ENCODE data around the gene P3H2.

Gene P3H2

DNA sequence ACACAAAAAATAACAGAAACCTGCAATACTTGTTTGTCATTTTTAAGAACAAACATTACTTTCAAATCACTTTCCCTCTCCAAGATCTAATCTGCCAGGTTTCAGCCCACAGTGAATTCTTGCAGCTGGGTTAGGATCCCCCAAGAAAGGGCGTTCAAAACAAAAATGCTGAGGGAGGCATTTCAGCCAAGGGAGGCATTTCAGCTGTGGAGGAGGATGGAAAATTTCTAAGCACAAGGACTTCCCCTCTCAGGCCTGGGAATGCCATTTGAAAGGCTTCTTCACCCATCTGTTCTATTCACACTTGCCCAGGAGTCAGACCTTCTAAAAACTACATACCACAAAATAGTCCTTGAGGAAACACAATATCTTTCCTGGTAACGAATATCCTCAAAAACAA, 69.1 kb downstream of the P3H2 start:
- no peak for DNase-seq

DNA sequence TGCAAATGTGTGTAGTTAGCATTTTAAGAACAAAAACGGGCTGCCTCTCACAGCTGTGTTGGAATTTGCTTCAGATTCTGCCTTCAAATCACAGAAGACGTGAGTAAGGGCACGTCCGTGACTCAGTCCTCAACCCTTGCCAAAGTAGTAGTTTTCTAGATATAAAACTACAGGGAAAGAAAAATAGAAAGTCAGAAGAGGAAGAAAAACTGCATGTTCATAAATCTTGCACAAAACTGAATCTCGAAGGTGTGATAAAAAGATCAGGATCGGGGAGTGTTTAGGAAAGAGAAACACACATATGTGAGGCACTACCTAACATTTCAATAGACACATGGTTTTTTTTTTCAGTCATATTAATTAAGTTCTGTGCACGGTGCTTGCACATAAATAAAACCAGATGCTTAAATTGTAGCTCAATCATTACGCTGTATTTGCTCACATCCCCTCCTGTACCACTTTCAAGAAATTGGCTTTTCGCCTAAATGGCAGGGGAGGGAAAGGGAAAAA, 71.7 kb downstream of the P3H2 start:
- no peak for DNase-seq

DNA sequence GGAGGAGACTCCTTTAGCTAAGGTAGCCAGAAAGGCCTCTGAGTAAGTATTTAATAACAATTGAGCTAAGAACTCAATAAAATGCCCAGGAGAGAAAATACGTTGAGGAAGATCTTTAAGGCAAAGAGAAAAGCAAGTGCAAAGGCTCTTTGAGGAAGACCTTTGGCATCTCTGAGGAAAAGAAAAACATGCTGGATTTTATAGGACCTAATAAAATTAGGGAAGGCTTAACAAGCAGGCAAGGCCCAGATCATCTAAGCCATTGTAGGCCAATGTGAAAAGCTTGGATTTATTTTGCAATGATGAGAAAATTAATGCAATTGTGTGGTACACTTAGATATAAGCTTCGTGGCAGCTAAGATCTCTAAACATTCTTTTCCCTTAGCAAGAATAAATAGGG, 75.7 kb downstream of the P3H2 start:
- no peak for DNase-seq

DNA sequence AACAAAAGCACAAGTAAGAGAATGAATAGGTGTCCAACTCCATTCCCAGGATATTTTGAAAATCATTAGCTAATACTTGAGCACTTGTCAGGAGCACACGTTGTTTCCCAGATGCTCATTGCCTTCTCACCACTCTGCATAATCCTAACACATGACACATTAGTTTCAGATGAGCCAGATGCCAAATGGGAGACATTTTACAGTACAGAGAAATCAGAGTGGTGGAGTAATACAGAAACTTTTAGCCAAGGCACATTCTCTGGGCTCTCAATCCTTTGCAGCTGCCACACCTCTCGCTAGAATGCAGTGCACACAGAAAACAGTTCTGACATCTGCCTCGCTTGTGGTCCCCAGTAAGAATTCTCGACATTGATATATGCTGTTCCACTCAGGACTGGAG, 76.6 kb downstream of the P3H2 start:
- no peak for DNase-seq

DNA sequence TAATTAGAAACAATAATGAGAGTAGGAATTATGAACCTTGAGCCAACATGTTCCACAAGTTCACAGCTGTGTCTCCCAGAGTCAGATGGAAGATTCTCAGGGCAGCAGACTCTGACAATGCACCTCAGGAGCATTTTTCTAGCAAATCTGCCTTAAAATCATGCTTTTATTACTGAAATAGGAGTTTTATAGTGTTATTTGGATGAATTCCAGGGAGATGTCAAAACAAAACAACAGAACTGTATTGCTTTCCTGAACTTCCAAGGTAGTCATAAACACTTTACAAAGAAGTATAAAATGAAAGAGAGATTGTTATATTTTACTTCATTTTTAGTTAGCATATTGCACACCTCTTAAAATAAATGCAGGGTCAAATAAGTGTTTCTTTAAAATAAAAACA, 77.0 kb downstream of the P3H2 start:
- no peak for DNase-seq

DNA sequence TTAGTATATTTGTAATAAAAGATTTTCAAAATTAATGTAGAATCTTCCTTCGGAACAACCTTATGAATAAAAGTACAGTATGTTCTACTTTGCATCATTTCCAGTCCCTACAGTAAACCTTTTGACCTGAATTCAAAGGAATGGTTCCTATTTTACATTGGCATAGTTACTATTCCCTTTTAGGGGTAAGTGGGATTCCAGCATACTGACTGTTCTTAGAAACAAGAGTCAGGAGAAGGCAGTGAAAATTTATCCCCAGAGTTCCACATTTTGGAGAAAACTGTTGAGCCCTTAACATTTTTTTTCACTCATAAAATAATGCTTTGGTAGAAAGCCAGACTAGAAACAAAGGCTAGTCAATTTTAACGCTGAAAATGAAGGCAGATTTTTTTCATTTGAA, 78.1 kb downstream of the P3H2 start:
- DNase-seq = no peak

DNA sequence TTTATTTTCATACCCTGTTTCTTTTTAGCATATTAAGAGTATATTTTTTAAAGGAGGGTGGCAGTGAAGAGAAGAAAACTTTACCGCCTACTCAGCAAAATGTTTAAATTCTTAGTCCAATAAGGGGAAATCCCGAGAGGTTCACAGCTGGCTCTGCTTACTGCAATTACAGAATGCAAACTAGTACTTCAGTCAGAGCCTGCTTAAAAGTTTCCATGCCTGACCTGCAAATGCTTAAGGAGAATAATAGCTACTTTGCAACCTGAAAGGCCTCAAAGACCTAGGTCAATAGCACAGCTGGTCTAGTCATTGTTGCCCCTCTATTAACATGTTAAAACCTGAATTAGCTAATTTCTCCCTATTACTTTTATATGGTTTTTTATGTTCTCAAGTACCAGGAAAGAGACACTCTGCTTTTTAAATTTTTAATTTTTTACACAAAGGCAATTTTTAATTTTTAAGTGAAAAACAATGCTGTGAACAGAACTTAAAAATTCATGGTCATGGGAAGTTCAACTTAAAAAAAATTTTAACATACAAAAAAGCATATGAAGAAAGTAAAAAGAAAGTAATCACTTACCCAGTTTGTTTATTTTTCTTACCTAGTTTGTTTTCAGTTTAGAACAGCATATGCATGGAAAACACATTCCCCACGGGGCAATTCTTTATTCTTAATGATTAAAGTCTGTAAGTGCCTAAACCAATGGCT, 79.2 kb downstream of the P3H2 start:
- DNase-seq = no peak

DNA sequence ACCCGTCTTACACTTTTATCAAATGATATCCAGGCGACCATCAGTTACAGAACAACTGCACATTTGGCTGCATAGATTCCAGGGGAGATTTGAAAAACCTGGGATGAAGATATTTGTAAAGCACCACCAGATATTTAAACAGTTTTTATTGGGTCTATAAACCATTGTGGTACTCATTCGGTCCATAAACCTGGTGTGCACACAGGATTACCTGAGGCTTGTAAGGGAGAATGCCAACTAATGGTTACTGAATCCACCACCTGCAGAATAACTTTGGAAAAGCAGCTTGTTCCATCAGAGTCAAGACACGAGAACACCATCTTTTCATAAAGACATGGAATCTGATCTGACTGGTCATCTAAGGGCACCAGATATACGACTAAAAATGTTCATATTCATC, 80.6 kb downstream of the P3H2 start:
- no peak for DNase-seq

DNA sequence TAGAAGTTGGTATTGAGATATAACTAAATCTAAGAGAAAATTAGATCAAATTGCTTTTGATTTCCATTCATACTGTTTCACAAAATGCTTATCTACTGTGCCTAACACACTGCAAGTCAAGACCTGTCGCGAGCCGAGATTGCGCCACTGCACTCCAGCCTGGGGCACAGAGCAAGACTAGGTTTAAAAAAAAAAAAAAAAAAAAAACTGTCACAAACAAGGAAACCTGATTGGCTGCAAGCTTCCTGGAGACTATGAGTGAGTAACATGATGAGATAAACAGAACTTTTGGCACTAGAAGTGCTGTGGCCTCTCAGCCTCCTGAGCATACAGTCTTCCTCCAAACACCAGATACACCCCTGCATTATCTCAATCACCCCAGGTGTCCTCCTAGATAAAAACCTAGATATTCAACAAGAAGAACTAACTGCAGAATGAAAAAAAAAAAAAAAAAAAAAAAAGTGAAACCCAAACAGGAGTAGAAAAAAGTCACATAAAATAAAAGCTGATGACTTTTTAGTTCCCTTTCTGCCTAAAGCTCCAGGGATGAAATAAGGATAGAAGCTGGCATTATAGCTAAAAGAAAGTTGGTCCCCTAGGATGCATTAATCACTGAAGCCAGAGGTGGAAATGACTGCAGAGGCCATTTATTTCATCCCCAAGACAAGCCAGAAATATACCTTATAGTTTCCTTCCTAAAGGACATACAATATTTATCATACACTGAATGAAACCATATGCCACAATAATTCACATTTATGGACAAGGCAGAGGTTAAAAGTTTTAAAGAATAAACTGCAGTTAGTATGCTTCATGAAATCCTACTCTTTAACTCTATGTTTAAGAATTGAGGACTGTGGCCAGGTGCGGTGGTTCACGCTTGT, 82.4 kb downstream of the P3H2 start:
- DNase-seq = no peak

DNA sequence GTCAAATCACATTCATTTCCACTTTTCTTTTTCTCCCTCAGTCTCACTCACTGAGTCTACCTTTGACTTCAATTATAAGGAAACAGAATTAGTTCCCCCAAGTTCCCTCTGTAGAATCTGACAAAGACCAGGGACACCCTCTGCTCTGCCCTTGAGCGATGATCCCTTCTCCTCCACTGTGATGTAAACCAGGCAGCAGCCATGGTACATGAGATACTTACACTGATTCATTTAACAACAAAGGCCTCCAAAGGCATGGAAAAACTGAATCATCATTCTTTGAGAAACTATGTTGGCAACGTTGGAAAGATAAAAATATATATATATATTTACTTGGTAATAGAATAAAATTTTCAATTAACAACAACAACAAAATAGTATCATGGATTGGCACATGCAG, 84.1 kb downstream of the P3H2 start:
- DNase-seq = no peak

DNA sequence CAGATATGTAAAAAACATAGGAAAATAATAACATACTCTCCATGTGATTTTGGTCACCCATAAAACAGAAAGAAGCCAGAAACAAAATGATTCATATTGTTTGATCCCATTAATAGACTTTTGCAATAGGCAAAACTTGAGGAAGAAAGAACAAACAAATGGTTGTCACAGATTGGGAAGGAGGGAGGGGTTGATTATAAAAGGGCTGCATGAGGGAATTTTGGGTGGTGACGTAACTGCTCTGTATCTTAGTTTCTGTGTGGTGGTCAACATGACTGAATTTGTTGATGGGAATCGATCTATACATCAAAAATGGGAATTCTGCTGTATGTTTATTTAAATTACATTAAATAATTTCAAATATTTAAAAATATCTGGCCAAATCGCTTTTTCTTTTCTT, 86.3 kb downstream of the P3H2 start:
- no peak for DNase-seq

DNA sequence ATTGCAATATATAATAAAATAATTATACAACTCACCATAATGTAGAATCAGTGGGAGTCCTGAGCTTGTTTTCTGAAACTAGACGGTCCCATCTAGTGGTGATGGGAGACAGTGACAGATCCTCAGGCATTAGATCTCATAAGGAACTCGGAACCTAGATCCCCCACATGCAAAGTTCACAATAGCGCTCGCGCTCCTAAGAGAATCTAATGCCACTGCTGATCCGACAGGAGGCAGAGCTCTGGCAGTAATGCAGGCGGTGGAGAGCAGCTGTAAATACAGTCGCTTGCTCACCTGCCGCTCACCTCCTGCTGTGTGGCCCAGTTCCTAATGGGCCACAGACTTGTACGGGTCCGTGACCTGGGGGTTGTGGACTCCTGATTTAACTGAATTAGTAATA, 87.8 kb downstream of the P3H2 start:
- no peak for DNase-seq

DNA sequence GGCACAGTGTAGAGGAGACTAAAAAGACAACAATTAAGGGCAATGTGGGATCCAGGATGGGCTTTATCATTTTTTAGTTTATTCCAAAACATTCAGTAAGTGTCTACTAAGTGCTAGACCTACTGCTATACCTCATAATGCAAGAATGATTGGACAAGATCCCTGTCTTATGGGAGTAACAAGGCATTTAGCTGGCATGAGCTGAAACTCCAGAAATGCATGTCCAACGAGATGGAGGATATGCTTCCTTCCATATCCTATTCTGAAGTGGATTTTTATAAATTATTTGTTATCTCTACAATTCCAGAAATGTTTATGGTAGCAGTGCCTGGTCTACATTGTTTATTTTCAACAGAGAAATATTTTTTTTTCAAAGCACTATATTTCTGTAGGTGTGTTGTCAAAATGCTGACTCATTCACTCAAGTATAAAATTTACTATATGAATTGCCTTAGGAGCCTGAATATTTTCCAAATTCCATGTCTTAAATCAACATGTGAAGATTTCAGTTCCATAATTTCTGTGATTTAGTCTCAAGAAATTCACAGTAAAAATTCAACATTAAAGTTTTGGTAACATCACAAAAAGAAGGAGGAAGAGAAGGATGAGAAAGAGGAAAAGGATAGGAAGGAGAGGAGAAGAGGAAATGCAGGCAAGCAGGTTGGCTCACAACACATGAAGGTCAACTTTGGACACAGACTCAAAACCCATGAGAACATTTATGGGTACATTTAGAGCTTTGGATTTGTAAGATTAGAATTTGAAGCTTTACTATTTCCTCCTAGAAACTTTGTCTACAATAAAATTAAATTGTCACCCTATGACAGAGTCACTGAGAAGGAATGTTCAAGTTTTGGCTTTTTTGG, 88.6 kb downstream of the P3H2 start:
- no peak for DNase-seq

DNA sequence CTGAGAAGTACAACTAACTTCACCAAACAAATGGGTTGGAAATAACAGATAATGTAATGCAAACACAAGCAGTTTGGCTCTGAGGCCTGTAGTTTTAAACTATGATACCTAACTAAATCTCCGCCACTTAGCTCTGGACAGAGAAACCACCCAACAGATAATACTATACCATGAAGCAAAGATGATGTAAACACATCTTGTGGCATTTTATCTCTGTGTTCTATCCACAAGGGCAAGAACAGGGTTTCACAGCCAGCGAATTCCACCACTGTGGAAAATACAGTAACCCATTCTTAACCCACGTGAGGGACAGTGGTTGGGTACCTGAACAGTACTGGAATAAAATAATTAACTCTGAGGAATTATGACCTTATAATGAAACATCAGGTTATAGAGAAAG, 93.6 kb downstream of the P3H2 start:
- no peak for DNase-seq

DNA sequence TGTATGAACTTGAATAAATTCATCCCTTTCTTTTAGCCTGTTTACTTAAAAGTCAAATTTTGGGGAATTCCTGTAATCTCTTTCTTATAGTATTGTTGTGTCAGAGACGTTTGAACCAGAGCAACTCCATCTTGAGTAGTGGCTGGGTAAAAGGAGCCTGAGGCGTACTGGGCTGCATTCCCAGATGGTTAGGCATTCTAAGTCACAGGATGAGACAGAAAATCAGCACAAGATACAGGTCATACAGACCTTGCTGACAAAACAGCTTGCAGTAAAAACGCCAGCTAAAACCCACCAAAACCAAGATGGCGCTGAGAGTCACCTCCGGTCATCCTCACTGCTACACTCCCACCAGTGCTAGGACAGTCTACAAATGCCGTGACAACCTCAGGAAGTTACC, 94.5 kb downstream of the P3H2 start:
- no peak for DNase-seq

DNA sequence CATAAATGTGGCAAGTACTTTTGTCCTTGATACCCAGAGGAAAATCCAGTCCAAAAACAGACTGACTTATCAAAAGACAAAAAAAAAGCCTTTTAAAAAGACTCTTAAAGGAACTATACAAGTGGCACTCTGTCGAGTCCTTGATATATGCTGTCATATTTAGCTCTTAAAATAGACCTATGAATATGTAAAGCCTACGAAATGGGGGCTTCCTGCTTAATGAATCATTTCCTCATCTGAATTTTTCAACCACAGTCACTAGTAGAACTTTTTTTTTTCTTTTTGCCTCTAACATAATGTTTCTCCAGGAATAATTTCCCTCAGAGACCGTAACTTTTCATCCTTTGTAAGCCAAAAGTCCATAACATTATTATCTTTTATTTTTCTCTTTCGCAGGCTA, 95.8 kb downstream of the P3H2 start:
- no peak for DNase-seq

DNA sequence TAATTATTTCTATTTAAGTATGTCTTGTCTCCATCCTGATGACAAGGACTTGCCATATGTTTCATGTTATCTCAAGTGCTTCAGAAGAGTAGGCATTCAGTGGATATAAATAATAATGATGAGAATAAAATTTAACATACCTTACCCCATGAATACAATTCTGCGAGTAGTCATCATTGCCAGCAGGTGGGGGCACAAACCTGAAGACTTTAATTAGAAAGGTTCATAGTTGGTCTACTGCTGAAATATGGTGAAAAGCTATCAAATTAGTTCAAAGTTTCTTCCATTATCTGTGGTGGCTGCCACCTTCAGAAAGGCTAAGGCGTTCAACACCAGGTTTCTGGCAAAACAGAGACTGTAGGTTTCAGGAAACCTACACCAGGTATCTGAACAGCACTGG, 100.9 kb downstream of the P3H2 start:
- no peak for DNase-seq

DNA sequence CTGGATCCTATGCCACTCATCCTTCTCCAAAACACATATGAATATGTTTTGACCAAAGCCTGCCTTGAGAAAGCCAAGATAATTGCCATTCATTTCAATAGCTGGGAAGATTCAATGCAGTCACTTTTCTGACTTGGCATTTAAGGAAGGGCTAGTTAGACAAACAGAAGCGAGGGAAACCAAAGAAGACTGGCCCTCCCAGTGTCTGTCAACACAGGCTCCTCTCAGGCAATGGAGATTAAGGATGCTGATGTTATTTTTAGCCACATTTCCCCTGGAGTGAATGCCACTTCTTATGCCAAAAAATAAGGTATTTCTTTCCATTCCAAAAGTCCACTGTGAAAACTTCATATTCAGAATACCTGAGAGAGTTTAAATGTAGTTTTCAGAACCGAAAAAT, 101.7 kb downstream of the P3H2 start:
- DNase-seq = no peak

DNA sequence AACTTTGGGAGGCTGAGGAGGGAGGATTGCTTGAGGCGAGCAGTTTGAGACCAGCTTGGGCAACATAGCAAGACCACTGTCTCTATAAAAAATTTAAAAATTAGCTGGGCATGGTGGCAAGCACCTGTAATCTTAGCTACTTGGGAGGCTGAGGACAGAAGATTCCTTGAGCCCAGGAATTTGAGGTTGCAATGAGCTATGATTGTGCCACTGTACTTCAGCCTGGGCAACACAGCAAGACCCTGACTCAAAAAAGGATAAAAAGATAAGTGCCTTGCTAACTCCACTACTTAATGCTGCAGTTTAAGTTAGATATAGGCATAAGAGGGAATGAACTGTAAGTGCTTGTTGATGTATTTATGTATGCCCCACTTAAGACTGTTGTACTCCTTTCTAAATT, 102.2 kb downstream of the P3H2 start:
- no peak for DNase-seq

DNA sequence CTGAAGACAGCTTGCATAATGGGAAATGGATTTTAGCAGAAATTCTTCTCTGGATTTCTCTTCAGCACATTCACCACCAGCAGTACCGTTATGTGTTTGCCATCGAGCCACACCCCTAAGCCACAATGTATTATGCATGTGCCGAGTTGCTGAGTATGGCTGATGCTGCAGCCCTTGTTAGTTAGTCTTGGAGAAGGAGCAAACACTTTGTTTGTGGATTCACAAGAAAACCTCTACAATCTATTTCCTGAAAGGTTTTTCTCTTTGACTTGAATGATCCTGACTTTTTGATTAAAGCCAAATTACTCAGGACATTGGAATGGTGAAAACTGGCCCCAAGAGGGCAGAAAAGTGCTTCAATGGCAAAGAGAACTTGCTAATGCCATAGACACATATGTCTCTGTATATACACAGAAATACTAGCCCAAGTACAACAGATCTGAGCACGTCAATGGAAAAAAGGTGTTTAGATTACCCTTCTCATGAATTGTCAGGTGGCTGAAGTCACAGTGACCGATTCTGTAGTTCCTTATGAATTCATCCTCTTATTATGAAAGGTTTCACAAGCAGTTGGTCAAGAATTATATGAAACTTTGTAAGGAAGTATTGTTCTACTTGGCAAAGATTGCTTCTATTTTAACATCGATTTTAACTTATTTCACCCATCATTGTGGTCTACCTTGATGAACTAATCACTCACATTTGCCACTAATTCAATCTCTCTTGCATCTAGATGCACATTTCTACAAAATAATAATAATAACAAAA, 103.0 kb downstream of the P3H2 start:
- no peak for DNase-seq

DNA sequence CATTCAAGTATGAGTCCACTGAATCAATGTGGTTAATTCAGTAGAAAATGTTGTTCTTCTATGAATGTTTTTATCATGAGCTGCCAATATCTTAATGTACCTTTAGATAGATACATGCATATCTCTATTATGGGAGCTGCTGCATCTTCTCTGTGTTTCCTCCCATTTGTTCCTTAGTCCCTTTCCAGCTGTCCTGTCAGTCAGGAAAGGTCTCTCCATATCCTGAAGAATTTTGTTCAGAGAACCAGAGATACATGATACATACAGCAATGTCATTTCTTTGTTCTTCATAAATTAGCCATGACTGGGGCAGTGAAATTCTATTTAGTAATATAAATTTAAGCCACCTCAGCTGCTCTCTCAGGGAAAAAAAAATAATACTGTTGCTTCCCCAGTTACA, 103.7 kb downstream of the P3H2 start:
- no peak for DNase-seq

DNA sequence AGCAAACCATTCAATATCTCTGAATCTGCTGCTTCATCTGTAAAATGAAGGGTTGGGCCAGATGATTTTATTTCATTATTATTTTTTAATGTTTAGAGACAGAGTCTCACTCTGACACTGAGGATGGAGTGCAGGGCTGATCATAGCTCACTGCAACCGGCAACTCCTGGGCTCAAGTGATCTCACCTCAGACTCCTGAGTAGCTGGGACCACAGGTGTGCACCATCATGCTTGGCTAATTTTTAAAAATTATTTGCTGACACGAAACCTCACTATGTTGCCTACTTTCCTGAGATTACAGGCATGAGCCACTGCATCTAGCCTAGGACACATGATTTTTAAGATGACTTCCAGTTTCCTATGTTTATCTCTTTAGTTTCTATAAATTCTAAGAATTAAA, 105.8 kb downstream of the P3H2 start:
- no peak for DNase-seq
